IMR-90 (cell line): ENCODE data around the gene RGL1. TPM values are rescaled to one million over a fixed set of nuclear protein-coding genes. Genes with fewer than 3 reads are reported as not detected.
A peak's percentile ranks its signal among the peaks of the same experiment; 100 is the strongest.

Source experiments
- ATAC-seq: fragments of 200-7000 bp; cut with Tn5 transposase; 2 replicates; pipeline ENCODE4 v1.9.1; 2020; ENCODE audit warnings: low read depth, mild to moderate bottlenecking, moderate library complexity
- BruUV-seq: library from RNA; stranded (reverse); fragments of 400-500 nt; replicated peaks from 2 replicates; lab custom pipeline; 2021; lab: Mats Ljungman, UMichigan
- CTCF ChIA-PET: fragments of 300-600 bp; formaldehyde crosslinking; extraction: SDS; loops from one replicate; lab custom pipeline; 2021; ENCODE audit warnings: antibody characterized with exemption; lab: Yijun Ruan, JAX
- POLR2A ChIA-PET: fragments of 300-600 bp; sonication (Branson Sonifier 250); formaldehyde crosslinking; loops from one replicate; lab custom pipeline; 2022; ENCODE audit warnings: antibody characterized with exemption; ENCODE audit not compliant: unreplicated experiment; lab: Charles Lee
- DNase-seq: peaks from one replicate; pipeline ENCODE4 v3.0.0; 2013
- H2AFZ ChIP-seq: replicated peaks from 2 replicates; pipeline ENCODE3; 2013; ENCODE audit warnings: low read length, mild to moderate bottlenecking; ENCODE audit not compliant: poor library complexity
- H2AK5ac ChIP-seq: 2 replicates; pipeline ENCODE4 v1.6.1; 2013; ENCODE audit warnings: low read depth, low read length, inconsistent platforms
- H2AK9ac ChIP-seq: replicated peaks from 2 replicates; pipeline ENCODE3; 2013; ENCODE audit warnings: mild to moderate bottlenecking, low read depth, low read length, moderate library complexity; ENCODE audit not compliant: poor library complexity
- H2BK120ac ChIP-seq: 2 replicates; pipeline ENCODE4 v1.6.1; 2013; ENCODE audit warnings: low read depth, low read length, inconsistent platforms
- H2BK15ac ChIP-seq: 3 replicates; pipeline ENCODE4 v1.6.1; 2013; ENCODE audit warnings: low read depth, low read length, inconsistent platforms
- H2BK20ac ChIP-seq: 2 replicates; pipeline ENCODE4 v1.6.1; 2013; ENCODE audit warnings: low read depth, mild to moderate bottlenecking, inconsistent platforms, low read length, moderate library complexity
- H2BK5ac ChIP-seq: 2 replicates; pipeline ENCODE4 v1.6.1; 2013; ENCODE audit warnings: mild to moderate bottlenecking, low read depth, low read length, inconsistent platforms; ENCODE audit not compliant: poor library complexity, severe bottlenecking
- H3K14ac ChIP-seq: replicated peaks from 2 replicates; pipeline ENCODE4 v1.6.1; 2013; ENCODE audit warnings: low read depth, low read length, inconsistent platforms
- H3K18ac ChIP-seq: 2 replicates; pipeline ENCODE4 v1.6.1; 2013; ENCODE audit warnings: low read depth, low read length, control low read depth
- H3K23ac ChIP-seq: 2 replicates; pipeline ENCODE4 v1.6.1; 2013; ENCODE audit warnings: low read depth, low read length, inconsistent platforms
- H3K27ac ChIP-seq: 2 replicates; pipeline ENCODE4 v1.5.1; 2013; ENCODE audit warnings: mild to moderate bottlenecking, control low read depth, low read length; ENCODE audit not compliant: insufficient read depth
- H3K27me3 ChIP-seq: 2 replicates; pipeline ENCODE4 v1.6.1; 2013; ENCODE audit warnings: low read length; ENCODE audit not compliant: control insufficient read depth, insufficient read depth
- H3K36me3 ChIP-seq: 2 replicates; pipeline ENCODE4 v1.6.1; 2013; ENCODE audit warnings: low read length, mixed read lengths; ENCODE audit not compliant: control insufficient read depth, insufficient read depth
- H3K4ac ChIP-seq: 2 replicates; pipeline ENCODE4 v1.6.1; 2013; ENCODE audit warnings: low read depth, low read length, inconsistent platforms
- H3K4me1 ChIP-seq: 2 replicates; pipeline ENCODE4 v1.6.1; 2013; ENCODE audit warnings: low read length, mixed read lengths; ENCODE audit not compliant: control insufficient read depth, insufficient read depth
- H3K4me2 ChIP-seq: 2 replicates; pipeline ENCODE4 v1.6.1; 2013; ENCODE audit warnings: low read depth, mild to moderate bottlenecking, control low read depth, low read length, moderate library complexity
- H3K4me3 ChIP-seq: 2 replicates; pipeline ENCODE4 v1.5.1; 2013; ENCODE audit warnings: low read depth, mild to moderate bottlenecking, control low read depth, low read length, moderate library complexity; ENCODE audit not compliant: insufficient read depth
- H3K56ac ChIP-seq: 2 replicates; pipeline ENCODE4 v1.6.1; 2013; ENCODE audit warnings: low read length, inconsistent platforms; ENCODE audit not compliant: insufficient read depth; ENCODE audit errors: extremely low read depth
- H3K79me1 ChIP-seq, 2 experiments: 2 replicates each; pipeline ENCODE4 v1.6.1; 2013; ENCODE audit warnings: low read length in 2 of 2, inconsistent platforms in 1 of 2, low read depth in 1 of 2
- H3K9ac ChIP-seq: 2 replicates; pipeline ENCODE4 v1.6.1; 2013; ENCODE audit warnings: low read depth, low read length, control low read depth
- H3K9me1 ChIP-seq: 2 replicates; pipeline ENCODE4 v1.6.1; 2013; ENCODE audit warnings: low read length, inconsistent platforms; ENCODE audit not compliant: insufficient read depth
- H3K9me3 ChIP-seq: 2 replicates; pipeline ENCODE4 v1.6.1; 2013; ENCODE audit warnings: low read length; ENCODE audit not compliant: control insufficient read depth, insufficient read depth
- H4K20me1 ChIP-seq: 2 replicates; pipeline ENCODE4 v1.6.1; 2013; ENCODE audit warnings: low read length, inconsistent platforms; ENCODE audit not compliant: insufficient read depth
- H4K5ac ChIP-seq: 2 replicates; pipeline ENCODE4 v1.6.1; 2013; ENCODE audit warnings: mild to moderate bottlenecking, low read depth, low read length, control low read depth
- H4K8ac ChIP-seq, 2 experiments: 2 replicates each; pipeline ENCODE4 v1.6.1; 2013; ENCODE audit warnings: low read depth in 2 of 2, low read length in 2 of 2, control low read depth in 1 of 2, inconsistent platforms in 1 of 2
- H4K91ac ChIP-seq: 2 replicates; pipeline ENCODE4 v1.6.1; 2013; ENCODE audit warnings: low read depth, low read length, inconsistent platforms; ENCODE audit not compliant: insufficient read depth
- BHLHE40 ChIP-seq: fragments of 150-350 bp; IDR thresholded peaks from 2 replicates; pipeline ENCODE4 v1.6.1; 2016; ENCODE audit warnings: mild to moderate bottlenecking, low read depth, low read length
- NFE2L2 ChIP-seq: fragments of 150-350 bp; IDR thresholded peaks from 2 replicates; pipeline ENCODE4 v1.6.1; 2016; ENCODE audit warnings: low read depth, mild to moderate bottlenecking, low read length
- RAD21 ChIP-seq: IDR thresholded peaks from 2 replicates; pipeline ENCODE4 v1.6.1; 2012; ENCODE audit warnings: low read length, improper control_type of control experiment
- USF2 ChIP-seq: fragments of 150-350 bp; IDR thresholded peaks from 2 replicates; pipeline ENCODE4 v1.6.1; 2017; ENCODE audit warnings: mild to moderate bottlenecking, antibody characterized with exemption, low read length, low read depth
- WGBS, 2 experiments: methylation state at CpG; one replicate each; pipeline versions ENCODE4 v1.1.5 to v1.1.7; 2013; ENCODE audit warnings: missing lambda C conversion rate in 2 of 2; ENCODE audit not compliant: insufficient read length in 1 of 2; ENCODE audit errors: extremely low coverage in 2 of 2; 5-methylcytosine and 5-hydroxymethylcytosine counted together
- dilution Hi-C: fragments of 300-500 bp; cut with HindIII; formaldehyde crosslinking; loops from one replicate; pipeline ENCODE4 v1.14.3; 2018; ENCODE audit warnings: low sequenced_read_pairs; ENCODE audit not compliant: unreplicated experiment
- in situ Hi-C: fragments of 300-500 bp; cut with MboI; formaldehyde crosslinking; loops from 3 replicates; pipeline ENCODE4 v1.14.3; 2019; ENCODE audit warnings: low sequenced_read_pairs, inconsistent platforms, mixed read lengths
- intact Hi-C: fragments of 100-400 bp; cut with micrococcal nuclease; formaldehyde crosslinking; loops from 2 replicates; pipeline ENCODE4 v1.10.0; 2022
- polyA plus RNA-seq, 3 experiments: library from polyadenylated mRNA; depleted of rRNA; stranded (reverse); fragments of >200 nt; gene quantifications; 2 replicates each; pipeline ENCODE4 v1.2.3, GENCODE V29; 2012; ENCODE audit warnings: low replicate concordance in 1 of 3
- total RNA-seq: library from RNA; depleted of rRNA; stranded (reverse); fragments of >200 nt; gene quantifications from 2 replicates; pipeline ENCODE4 v1.2.3, GENCODE V29; 2012

Gene RGL1
- total and polyA plus RNA-seq, 2 of the 4 experiments (the other 2 are of a cell fraction): 4.7 to 7.5 TPM

GRCh38 chr1:183844806-183845205 lies 39.9 kb downstream of the RGL1 start:
- Histone ChIP-seq H3K4me3 (no peak overlapping the region), H3K4ac (no peak overlapping the region), H3K9me3 (no peaks in the 10 kb centered on the region), H3K14ac (no peak overlapping the region; the same call in 1 of the 2 replicates), H2BK120ac (peak overlapping the region; percentile 53; the same call in 1 of the 2 replicates), H3K4me2 (no peak overlapping the region), H2BK20ac (peak overlapping the region; percentile 79), H3K23ac (peak overlapping the region; percentile 15; the same call in 1 of the 2 replicates), H3K4me1 (peaks cover 13% of the 10 kb centered on the region), H3K79me1 (peaks cover 0 to 24% of the 10 kb centered on the region in 2 experiments; a peak in 2 of 4 replicates), H3K56ac (no peak overlapping the region), H2AK9ac (no peak overlapping the region), H3K27ac (no peak overlapping the region), H3K9ac (no peak overlapping the region), H2BK15ac (0 out of 3 replicates have a peak overlapping the region, but pooled peaks have one; percentile 14), H4K91ac (no peak overlapping the region), H2AK5ac (peak overlapping the region; percentile 38), H3K9me1 (peaks cover 7% of the 10 kb centered on the region), H2BK5ac (no peak overlapping the region), H3K36me3 (no peaks in the 10 kb centered on the region), H4K5ac (no peak overlapping the region), H2AFZ (no peak overlapping the region), H3K18ac (peak overlapping the region; percentile 75; the same call in 1 of the 2 replicates), H3K27me3 (no peaks in the 10 kb centered on the region), H4K20me1 (no peaks in the 10 kb centered on the region), H4K8ac (no peak overlapping the region)
- in situ Hi-C loops (no loop called here), intact Hi-C loops (no loop called here), dilution Hi-C loops (no loop called here)
- WGBS, 2 experiments: 100% methylated on average over 1 of the region's 2 CpGs; no CpG with 5 or more reads in 1 of the 2 experiments
- ChIA-PET CTCF (interaction anchor here (1.0 kb wide), 1 partner anchor 34 kb away, joined by 3 read pairs; no protein-coding TSS in a partner anchor), POLR2A (no interaction called here)
- TF ChIP-seq BHLHE40 (no peak), RAD21 (no peak), NFE2L2 (no peak), USF2 (no peak)
- no TSS peak for BruUV-seq
- no peak for DNase-seq
- ATAC-seq: no peak
